NCI-H1092 (cell line): ENCODE results near the gene INSM1.
A peak's percentile ranks its signal among the peaks of the same experiment; 100 is the strongest.
"Not testable (repeated sequence)": the region's sequence is repeated elsewhere in the genome, so short reads cannot be mapped to it uniquely, and the experiment has no call there.

Source experiments
- DNase-seq: peaks from one replicate; lab custom pipeline; 2025; lab: John Stamatoyannopoulos, UW

Gene INSM1

GRCh38 chr20:20367575-20368417 is at the start of gene INSM1:
Gene INSM1, plus strand, starts transcription at chr20:20368104. Its CDS starts 164 bp downstream, at chr20:20368268.
- peak; percentile 99 for DNase-seq

- DNase-seq = no peak
These were observed 49.3 kb upstream of the INSM1 start for GRCh38 chr20:20318365-20319161.

GRCh38 chr20:20321134-20321533 is 46.8 kb upstream of the INSM1 start:
- DNase-seq = no peak

GRCh38 chr20:20321917-20322316 is 46.0 kb upstream of the INSM1 start:
- no peak for DNase-seq

- DNase-seq = no peak
These were observed 45.0 kb upstream of the INSM1 start for GRCh38 chr20:20322912-20323311.

- DNase-seq = no peak
These were observed 40.2 kb upstream of the INSM1 start for GRCh38 chr20:20327746-20328145.

- no peak for DNase-seq
These were observed 38.3 kb upstream of the INSM1 start for GRCh38 chr20:20329564-20329963.

- DNase-seq = no peak
These were observed 36.7 kb upstream of the INSM1 start for GRCh38 chr20:20331156-20331555.

GRCh38 chr20:20331817-20332216 is 36.1 kb upstream of the INSM1 start:
- DNase-seq = no peak

GRCh38 chr20:20333866-20334265 is 34.0 kb upstream of the INSM1 start:
- no peak for DNase-seq

- no peak for DNase-seq
These were observed 33.4 kb upstream of the INSM1 start for GRCh38 chr20:20334489-20334888.

GRCh38 chr20:20338133-20338730 is 29.7 kb upstream of the INSM1 start:
- no peak for DNase-seq

- no peak for DNase-seq
These were observed 27.5 kb upstream of the INSM1 start for GRCh38 chr20:20340443-20340842.

GRCh38 chr20:20341371-20341770 is 26.5 kb upstream of the INSM1 start:
- no peak for DNase-seq

GRCh38 chr20:20342066-20342465 is 25.8 kb upstream of the INSM1 start:
- no peak for DNase-seq

- no peak for DNase-seq
These were observed 24.0 kb upstream of the INSM1 start for GRCh38 chr20:20343932-20344331.

GRCh38 chr20:20344476-20344875 is 23.4 kb upstream of the INSM1 start:
- no peak for DNase-seq

GRCh38 chr20:20353576-20353975 is 14.3 kb upstream of the INSM1 start:
- no peak for DNase-seq

GRCh38 chr20:20355503-20355902 is 12.4 kb upstream of the INSM1 start:
- DNase-seq = not testable (repeated sequence)

GRCh38 chr20:20358801-20359200 is 9.1 kb upstream of the INSM1 start:
- peak; percentile 39 for DNase-seq

- no peak for DNase-seq
These were observed 8.3 kb upstream of the INSM1 start for GRCh38 chr20:20359628-20360027.

- DNase-seq = peak; percentile 49
These were observed 7.4 kb upstream of the INSM1 start for GRCh38 chr20:20360464-20360863.
